ENCODE data around the gene CCDC86.

Gene CCDC86

DNA sequence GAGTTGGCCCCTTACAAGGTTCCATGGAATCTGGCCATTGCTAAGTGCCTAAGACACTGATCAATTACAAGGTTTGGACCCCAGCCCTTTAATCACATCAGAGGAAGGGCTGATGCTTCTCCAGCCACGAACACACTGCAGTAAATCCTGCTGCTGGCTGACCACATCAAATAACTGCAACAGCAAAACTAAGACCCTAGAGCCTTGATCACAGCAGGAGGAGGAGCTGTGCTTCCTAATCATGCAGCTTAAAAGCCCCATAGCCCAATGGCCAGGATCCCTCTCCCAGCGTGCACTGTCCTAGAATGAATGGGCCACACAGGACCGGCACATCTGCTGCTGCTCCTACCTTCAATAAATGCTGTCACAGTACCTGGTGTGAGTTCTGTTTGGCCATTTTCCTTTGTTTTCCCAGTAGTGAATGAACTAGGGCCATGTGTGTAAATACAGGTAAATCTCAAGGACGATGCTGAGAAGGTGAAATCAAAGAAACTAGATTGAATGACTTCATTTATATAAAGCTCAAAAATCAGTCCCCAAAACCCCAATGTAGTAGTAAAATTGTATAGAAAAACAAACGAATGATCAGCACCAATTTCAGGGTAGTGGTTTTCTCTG, 38.2 kb downstream of the CCDC86 start:
- H3K9ac ChIP-seq (ENCODE audit: low read length in 2 of 2) = no peak overlapping the region
- H3K36me3 ChIP-seq (ENCODE audit: control insufficient read depth in 2 of 2, insufficient read depth in 2 of 2, low read length in 2 of 2) = peaks cover 6 to 10% of the 10 kb centered on the region in 2 donors
- no peak overlapping the region for H3K27ac ChIP-seq (ENCODE audit: low read length)

DNA sequence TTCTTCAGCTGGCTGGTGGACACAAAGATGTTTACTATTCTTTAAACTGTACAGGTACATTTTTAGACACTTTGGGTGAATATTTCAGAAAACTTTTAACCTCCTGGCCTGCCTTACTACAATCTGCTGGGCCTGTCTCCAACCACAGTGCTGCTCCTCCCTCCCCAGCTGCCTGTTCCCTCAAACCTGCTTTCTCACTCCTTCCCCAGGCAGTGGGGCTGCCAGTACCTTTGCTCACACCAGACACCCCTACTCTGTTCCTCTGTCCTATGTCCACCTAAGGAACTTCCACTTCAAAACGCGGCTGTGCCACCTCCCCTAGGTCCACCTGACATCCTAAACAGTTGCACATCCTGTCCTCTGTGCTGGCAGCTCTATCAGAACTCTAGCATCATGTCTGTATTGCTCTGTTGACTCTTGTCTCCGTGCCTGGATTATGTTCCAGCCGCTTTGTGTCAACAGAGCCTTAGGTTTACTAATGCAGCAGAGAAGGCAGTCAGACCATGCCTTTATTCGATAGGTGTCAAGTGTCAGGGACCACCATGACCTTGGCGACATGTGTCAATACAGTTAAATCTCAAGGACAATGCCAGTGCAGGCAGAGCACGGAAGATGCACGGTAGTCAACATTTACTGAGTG, 38.9 kb downstream of the CCDC86 start:
- no peak overlapping the region for H3K9ac ChIP-seq (ENCODE audit: low read length in 2 of 2)
- H3K36me3 ChIP-seq (ENCODE audit: control insufficient read depth in 2 of 2, insufficient read depth in 2 of 2, low read length in 2 of 2) = peaks cover 6 to 10% of the 10 kb centered on the region in 2 donors
- H3K4me1 ChIP-seq (ENCODE audit: control insufficient read depth, insufficient read depth, low read length) = peaks cover 12% of the 10 kb centered on the region
- no peak overlapping the region for H3K4me3 ChIP-seq (ENCODE audit: low read length in 2 of 2)
- no peak overlapping the region for H3K27ac ChIP-seq (ENCODE audit: low read length)
- H3K9me3 ChIP-seq (ENCODE audit: control insufficient read depth in 2 of 2, low read length in 2 of 2) = no peaks in the 10 kb centered on the region
- no peaks in the 10 kb centered on the region for H3K27me3 ChIP-seq (ENCODE audit: control insufficient read depth in 1 of 2, insufficient read depth in 2 of 2, low read length in 2 of 2)

More for the DNA sequence above, 38.2 kb downstream of the CCDC86 start:
- no peaks in the 10 kb centered on the region for H3K27me3 ChIP-seq (ENCODE audit: control insufficient read depth in 1 of 2, insufficient read depth in 2 of 2, low read length in 2 of 2)
- H3K9me3 ChIP-seq (ENCODE audit: control insufficient read depth in 2 of 2, low read length in 2 of 2) = no peaks in the 10 kb centered on the region
- no peak overlapping the region for H3K4me3 ChIP-seq (ENCODE audit: low read length in 2 of 2)
- peaks cover 12% of the 10 kb centered on the region for H3K4me1 ChIP-seq (ENCODE audit: control insufficient read depth, insufficient read depth, low read length)

DNA sequence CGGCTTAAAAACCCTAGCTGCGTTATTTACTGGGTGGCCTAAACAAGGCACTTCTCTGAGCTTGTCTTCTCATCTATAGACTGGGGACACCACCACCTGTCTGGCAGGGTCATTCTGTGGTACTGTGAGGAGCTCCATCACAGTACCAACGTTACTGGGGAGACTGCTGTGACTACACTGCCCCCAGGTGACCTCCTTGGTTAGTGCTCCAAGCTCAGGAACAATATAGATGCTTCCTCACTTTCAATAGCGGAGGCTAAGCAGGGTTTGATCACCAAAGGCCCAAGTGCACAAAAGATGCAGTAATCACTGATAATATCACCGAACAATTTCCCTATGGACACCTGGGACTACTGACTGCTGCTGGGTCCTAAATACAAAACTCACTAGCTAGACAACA, 45.6 kb downstream of the CCDC86 start:
- Histone ChIP-seq H3K4me3 (ENCODE audit: low read length in 2 of 2) (no peak overlapping the region), H3K9me3 (ENCODE audit: control insufficient read depth in 2 of 2, low read length in 2 of 2) (no peaks in the 10 kb centered on the region), H3K9ac (ENCODE audit: low read length in 2 of 2) (no peak overlapping the region), H3K4me1 (ENCODE audit: control insufficient read depth, insufficient read depth, low read length) (peaks cover 2% of the 10 kb centered on the region), H3K36me3 (ENCODE audit: control insufficient read depth in 2 of 2, insufficient read depth in 2 of 2, low read length in 2 of 2) (peaks cover 8 to 16% of the 10 kb centered on the region in 2 donors), H3K27ac (ENCODE audit: low read length) (no peak overlapping the region), H3K27me3 (ENCODE audit: control insufficient read depth in 1 of 2, insufficient read depth in 2 of 2, low read length in 2 of 2) (no peaks in the 10 kb centered on the region)

DNA sequence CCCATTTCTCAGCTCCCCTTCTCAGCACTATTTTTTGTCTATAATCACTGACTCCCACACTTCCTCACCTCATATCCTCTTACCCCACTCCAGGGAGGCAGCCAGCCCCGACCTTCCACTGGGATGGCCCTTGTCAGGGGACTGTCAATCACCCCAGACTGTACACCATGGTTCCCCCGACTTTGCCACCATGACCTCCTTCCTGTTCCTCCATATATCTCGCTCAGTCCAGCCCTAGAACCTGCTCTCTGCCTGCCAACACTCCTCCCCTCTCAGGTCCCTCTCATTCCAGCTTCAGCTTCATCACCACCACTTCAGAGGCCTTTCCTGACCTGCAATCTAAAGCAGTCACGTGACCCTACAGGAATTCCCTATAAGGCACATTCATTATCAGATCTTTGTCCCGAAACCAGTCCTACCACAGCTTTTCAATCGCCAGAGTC, 48.0 kb downstream of the CCDC86 start:
- no peak overlapping the region for H3K27ac ChIP-seq (ENCODE audit: low read length)
- H3K27me3 ChIP-seq (ENCODE audit: control insufficient read depth in 1 of 2, insufficient read depth in 2 of 2, low read length in 2 of 2) = no peaks in the 10 kb centered on the region
- H3K4me3 ChIP-seq (ENCODE audit: low read length in 2 of 2) = no peak overlapping the region
- no peak overlapping the region for H3K9ac ChIP-seq (ENCODE audit: low read length in 2 of 2)
- H3K9me3 ChIP-seq (ENCODE audit: control insufficient read depth in 2 of 2, low read length in 2 of 2) = no peaks in the 10 kb centered on the region
- H3K4me1 ChIP-seq (ENCODE audit: control insufficient read depth, insufficient read depth, low read length) = peaks cover 2% of the 10 kb centered on the region
- peaks cover 9 to 31% of the 10 kb centered on the region in 2 donors for H3K36me3 ChIP-seq (ENCODE audit: control insufficient read depth in 2 of 2, insufficient read depth in 2 of 2, low read length in 2 of 2)

DNA sequence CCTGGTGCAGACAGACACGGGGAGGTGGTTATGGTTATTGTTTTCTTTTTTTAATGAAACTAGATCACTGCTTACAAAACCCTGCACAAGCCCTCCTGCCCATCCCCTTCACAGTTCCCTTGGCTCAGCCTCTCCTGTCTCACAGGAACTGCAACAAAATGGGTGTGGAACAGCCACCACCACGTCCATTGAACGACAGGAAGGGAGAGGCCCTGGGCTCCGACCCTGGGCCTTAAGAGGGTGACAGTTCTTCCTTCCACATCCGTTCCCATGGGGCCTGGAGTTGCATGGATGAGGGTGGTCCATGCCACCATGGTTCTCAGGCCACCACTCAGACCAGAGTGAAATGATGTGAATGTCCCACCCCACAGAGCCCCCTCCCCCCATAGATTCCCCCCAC, 48.8 kb downstream of the CCDC86 start:
- Histone ChIP-seq H3K27me3 (ENCODE audit: control insufficient read depth in 1 of 2, insufficient read depth in 2 of 2, low read length in 2 of 2) (no peaks in the 10 kb centered on the region), H3K4me1 (ENCODE audit: control insufficient read depth, insufficient read depth, low read length) (peaks cover 2% of the 10 kb centered on the region), H3K9me3 (ENCODE audit: control insufficient read depth in 2 of 2, low read length in 2 of 2) (no peaks in the 10 kb centered on the region), H3K27ac (ENCODE audit: low read length) (no peak overlapping the region), H3K4me3 (ENCODE audit: low read length in 2 of 2) (no peak overlapping the region), H3K36me3 (ENCODE audit: control insufficient read depth in 2 of 2, insufficient read depth in 2 of 2, low read length in 2 of 2) (peaks cover 17 to 35% of the 10 kb centered on the region in 2 donors), H3K9ac (ENCODE audit: low read length in 2 of 2) (no peak overlapping the region)

DNA sequence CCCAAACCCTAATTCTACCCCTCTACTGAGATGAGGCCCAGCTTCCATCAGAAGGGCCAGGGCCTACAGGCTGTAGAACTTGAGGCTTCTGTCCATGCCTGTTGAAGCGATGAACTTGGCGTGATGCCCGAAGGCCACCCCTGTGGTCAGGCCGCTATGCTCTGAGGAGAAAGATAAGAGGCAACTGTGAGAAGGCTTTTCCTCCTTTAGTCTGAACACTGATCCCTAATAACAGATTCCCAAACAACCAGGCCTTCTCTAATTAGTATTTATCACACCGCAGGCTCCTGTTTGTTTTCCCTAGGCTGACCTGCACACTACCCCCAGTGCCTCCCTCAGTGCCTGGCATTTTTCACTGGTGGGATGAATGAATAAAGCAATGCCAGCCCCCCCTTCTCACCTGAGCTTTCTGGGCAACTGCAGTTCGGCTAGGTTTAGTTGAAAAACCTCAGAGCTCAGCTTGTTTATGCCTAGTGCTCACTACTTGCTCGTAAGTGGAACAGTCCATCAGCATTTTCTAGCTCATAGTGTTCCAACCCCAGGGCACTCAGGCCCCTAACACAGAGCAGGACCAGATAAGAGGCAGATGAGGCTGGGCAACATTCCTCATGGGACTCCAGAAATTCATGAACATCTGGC, 49.3 kb downstream of the CCDC86 start:
- Histone ChIP-seq H3K27ac (ENCODE audit: low read length) (no peak overlapping the region), H3K9ac (ENCODE audit: low read length in 2 of 2) (no peak overlapping the region), H3K4me3 (ENCODE audit: low read length in 2 of 2) (no peak overlapping the region), H3K9me3 (ENCODE audit: control insufficient read depth in 2 of 2, low read length in 2 of 2) (no peaks in the 10 kb centered on the region), H3K4me1 (ENCODE audit: control insufficient read depth, insufficient read depth, low read length) (peaks cover 2% of the 10 kb centered on the region), H3K27me3 (ENCODE audit: control insufficient read depth in 1 of 2, insufficient read depth in 2 of 2, low read length in 2 of 2) (no peaks in the 10 kb centered on the region), H3K36me3 (ENCODE audit: control insufficient read depth in 2 of 2, insufficient read depth in 2 of 2, low read length in 2 of 2) (peaks cover 20 to 39% of the 10 kb centered on the region in 2 donors)

DNA sequence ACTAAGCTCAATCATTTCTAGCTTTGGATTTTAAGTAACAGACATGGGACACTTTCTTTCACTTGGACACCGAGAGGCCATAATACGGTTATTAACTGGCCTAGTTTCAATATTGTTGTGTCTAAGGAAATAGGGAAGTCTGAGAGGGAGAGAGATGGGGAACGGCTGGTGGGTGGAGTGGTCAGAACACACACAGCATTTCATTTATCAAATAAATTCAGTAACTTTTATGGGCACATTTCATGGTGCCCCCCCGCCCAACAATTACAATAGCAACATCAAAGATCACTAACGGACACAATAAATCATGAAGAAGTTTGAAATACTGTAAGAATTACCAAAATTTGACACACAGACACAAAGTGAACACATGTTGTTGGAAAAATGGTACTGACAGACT, 53.8 kb downstream of the CCDC86 start:
- Histone ChIP-seq H3K4me3 (ENCODE audit: low read length in 2 of 2) (no peak overlapping the region), H3K9ac (ENCODE audit: low read length in 2 of 2) (no peak overlapping the region), H3K9me3 (ENCODE audit: control insufficient read depth in 2 of 2, low read length in 2 of 2) (no peaks in the 10 kb centered on the region), H3K27me3 (ENCODE audit: control insufficient read depth in 1 of 2, insufficient read depth in 2 of 2, low read length in 2 of 2) (no peaks in the 10 kb centered on the region), H3K27ac (ENCODE audit: low read length) (no peak overlapping the region), H3K36me3 (ENCODE audit: control insufficient read depth in 2 of 2, insufficient read depth in 2 of 2, low read length in 2 of 2) (peaks cover 50 to 65% of the 10 kb centered on the region in 2 donors), H3K4me1 (ENCODE audit: control insufficient read depth, insufficient read depth, low read length) (no peaks in the 10 kb centered on the region)

DNA sequence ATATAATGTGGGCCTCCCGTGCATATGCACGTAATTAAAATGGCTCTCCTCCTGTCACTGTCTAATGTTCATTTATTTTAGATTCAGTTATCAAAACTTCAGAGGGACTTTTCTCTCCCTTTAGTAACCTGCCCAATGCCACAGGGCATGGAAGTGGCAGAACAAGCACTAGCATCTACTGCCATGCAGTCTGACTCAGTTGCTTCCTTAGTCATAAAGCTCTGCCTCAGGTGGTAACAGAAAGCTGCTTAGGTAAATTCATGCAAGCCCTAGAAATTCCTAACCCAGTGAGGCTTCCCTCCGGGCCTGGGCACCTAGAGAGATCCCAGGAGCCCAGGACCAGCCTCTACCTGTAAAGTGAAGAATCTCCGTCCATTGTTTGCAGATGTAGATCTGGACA, 55.6 kb downstream of the CCDC86 start:
- H3K4me1 ChIP-seq (ENCODE audit: control insufficient read depth, insufficient read depth, low read length) = no peaks in the 10 kb centered on the region
- no peak overlapping the region for H3K4me3 ChIP-seq (ENCODE audit: low read length in 2 of 2)

DNA sequence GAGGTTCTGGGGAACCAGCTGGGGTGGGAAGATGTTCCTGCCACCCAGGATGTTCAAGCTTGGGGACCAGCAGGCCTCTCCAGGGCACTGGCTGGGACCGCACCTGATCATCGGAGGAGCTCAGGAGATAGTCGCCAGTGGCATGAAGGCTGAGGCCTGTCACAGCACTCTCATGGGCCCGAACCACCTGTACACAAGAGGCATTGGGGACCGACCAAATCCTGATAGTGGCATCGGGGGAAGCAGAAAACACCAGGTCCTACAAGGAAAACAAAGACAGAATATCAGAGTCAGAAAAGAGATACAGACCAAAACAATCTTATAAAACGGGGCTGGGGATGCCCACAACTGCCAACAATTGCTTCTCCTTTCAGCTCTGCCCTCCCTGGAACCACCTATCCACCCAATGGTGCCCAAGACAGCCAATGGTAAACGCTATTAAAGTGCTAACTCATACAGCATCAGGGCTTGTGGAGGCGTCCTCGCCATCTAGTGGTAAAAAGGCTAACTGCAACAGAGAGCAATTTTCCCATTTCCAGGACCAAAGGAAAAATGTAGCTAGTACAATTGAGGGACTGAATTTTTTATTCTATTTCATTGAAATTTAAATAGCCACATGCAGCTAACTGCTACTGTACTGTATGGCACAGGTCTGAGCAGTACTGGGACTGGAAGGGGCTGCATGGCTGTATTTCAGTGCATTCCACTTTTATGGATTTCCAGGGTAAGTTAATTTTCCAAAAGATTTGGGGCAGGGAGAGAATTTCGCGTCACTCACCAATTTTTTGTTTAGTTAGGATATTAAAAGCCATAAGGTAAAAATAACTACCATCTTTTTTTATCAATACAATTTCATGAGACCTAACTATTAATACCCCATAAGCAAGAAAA, 57.4 kb downstream of the CCDC86 start:
- H3K27ac ChIP-seq (ENCODE audit: low read length) = no peak overlapping the region
- no peak overlapping the region for H3K9ac ChIP-seq (ENCODE audit: low read length in 2 of 2)
- no peaks in the 10 kb centered on the region for H3K9me3 ChIP-seq (ENCODE audit: control insufficient read depth in 2 of 2, low read length in 2 of 2)
- H3K4me1 ChIP-seq (ENCODE audit: control insufficient read depth, insufficient read depth, low read length) = peaks cover 4% of the 10 kb centered on the region
- H3K4me3 ChIP-seq (ENCODE audit: low read length in 2 of 2) = no peak overlapping the region
- H3K27me3 ChIP-seq (ENCODE audit: control insufficient read depth in 1 of 2, insufficient read depth in 2 of 2, low read length in 2 of 2) = no peaks in the 10 kb centered on the region
- H3K36me3 ChIP-seq (ENCODE audit: control insufficient read depth in 2 of 2, insufficient read depth in 2 of 2, low read length in 2 of 2) = peaks cover 68 to 77% of the 10 kb centered on the region in 2 donors

More for the DNA sequence above, 55.6 kb downstream of the CCDC86 start:
- Histone ChIP-seq H3K9me3 (ENCODE audit: control insufficient read depth in 2 of 2, low read length in 2 of 2) (no peaks in the 10 kb centered on the region), H3K36me3 (ENCODE audit: control insufficient read depth in 2 of 2, insufficient read depth in 2 of 2, low read length in 2 of 2) (peaks cover 65 to 75% of the 10 kb centered on the region in 2 donors), H3K27ac (ENCODE audit: low read length) (no peak overlapping the region), H3K27me3 (ENCODE audit: control insufficient read depth in 1 of 2, insufficient read depth in 2 of 2, low read length in 2 of 2) (no peaks in the 10 kb centered on the region), H3K9ac (ENCODE audit: low read length in 2 of 2) (no peak overlapping the region)

DNA sequence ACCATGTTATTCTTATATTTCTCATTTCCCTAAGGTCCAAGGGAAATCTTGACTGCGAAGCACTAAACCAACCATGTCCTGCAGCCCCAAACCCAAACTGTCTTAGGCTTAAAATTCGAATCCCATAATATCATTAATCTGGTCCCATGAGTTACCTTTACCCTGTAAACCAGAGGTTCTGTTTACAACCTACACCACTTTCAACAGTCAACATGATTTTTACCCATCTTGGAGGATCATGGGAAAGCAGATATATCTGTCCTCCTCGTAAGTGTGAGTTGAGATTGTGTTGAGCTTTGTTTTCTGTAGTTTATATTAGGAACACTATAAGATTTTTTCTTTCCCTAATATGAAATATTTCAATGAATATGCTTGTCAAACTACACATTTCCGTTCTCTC, 58.1 kb downstream of the CCDC86 start:
- peaks cover 67 to 70% of the 10 kb centered on the region in 2 donors for H3K36me3 ChIP-seq (ENCODE audit: control insufficient read depth in 2 of 2, insufficient read depth in 2 of 2, low read length in 2 of 2)
- no peak overlapping the region for H3K4me3 ChIP-seq (ENCODE audit: low read length in 2 of 2)
- no peaks in the 10 kb centered on the region for H3K9me3 ChIP-seq (ENCODE audit: control insufficient read depth in 2 of 2, low read length in 2 of 2)

More for the DNA sequence above, 58.1 kb downstream of the CCDC86 start:
- H3K27ac ChIP-seq (ENCODE audit: low read length) = no peak overlapping the region
- peaks cover 11% of the 10 kb centered on the region for H3K4me1 ChIP-seq (ENCODE audit: control insufficient read depth, insufficient read depth, low read length)
- H3K27me3 ChIP-seq (ENCODE audit: control insufficient read depth in 1 of 2, insufficient read depth in 2 of 2, low read length in 2 of 2) = no peaks in the 10 kb centered on the region
- H3K9ac ChIP-seq (ENCODE audit: low read length in 2 of 2) = no peak overlapping the region

Data from stomach smooth muscle (tissue), 2 donors.